Cortex of kidney (tissue), 1 donor: ENCODE data around the gene MRPL32.

ENCODE experiments used
- DNase-seq: peaks from one replicate; lab custom pipeline; 2025; lab: John Stamatoyannopoulos, UW

Gene MRPL32

DNA sequence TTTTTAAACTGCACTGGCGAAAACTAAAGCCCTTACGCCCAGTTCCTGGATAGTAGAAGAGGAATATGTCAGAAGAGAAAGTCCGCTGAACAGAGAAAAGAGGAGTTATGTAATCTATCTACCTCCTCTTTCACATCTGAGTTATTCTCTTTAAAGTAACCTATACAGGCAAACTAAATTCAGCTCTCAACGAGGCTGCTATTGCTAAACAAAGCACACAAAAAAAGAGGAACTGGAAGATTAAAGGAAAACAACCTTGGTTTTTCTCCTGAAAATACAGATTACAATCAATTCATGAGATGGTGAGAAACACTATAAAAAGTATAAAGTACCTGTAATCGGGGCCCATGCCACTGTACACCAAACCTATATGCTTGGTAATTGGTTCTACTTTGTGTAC, 6.0 kb upstream of the MRPL32 start:
- no peak for DNase-seq

DNA sequence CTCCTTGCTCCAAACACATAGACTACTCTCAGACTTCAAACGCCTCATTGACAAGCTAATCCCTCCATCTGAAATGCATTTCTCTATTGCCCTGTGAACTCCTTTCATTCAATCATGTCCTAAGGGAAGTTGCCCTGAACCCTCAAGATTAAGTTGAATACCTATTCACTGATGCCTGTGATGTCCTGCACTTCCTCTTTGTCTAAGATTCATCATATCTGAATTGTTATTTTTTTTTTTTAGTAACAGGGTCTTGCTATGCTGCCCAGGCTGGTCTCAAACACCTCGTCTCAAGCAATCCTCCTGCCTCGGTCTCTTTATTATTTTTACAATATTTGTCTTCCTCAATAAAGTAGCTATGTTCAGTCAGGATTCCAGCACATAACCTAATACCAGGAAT, 3.4 kb upstream of the MRPL32 start:
- no peak for DNase-seq

- no peak for DNase-seq
Measured at GRCh38 chr7:42929449-42929848, 2.7 kb upstream of the MRPL32 start.

- no peak for DNase-seq
Measured at GRCh38 chr7:42930889-42931288, 1.3 kb upstream of the MRPL32 start.

- DNase-seq = no peak
Measured at GRCh38 chr7:42931447-42931833, 736 bp upstream of the MRPL32 start.

DNA sequence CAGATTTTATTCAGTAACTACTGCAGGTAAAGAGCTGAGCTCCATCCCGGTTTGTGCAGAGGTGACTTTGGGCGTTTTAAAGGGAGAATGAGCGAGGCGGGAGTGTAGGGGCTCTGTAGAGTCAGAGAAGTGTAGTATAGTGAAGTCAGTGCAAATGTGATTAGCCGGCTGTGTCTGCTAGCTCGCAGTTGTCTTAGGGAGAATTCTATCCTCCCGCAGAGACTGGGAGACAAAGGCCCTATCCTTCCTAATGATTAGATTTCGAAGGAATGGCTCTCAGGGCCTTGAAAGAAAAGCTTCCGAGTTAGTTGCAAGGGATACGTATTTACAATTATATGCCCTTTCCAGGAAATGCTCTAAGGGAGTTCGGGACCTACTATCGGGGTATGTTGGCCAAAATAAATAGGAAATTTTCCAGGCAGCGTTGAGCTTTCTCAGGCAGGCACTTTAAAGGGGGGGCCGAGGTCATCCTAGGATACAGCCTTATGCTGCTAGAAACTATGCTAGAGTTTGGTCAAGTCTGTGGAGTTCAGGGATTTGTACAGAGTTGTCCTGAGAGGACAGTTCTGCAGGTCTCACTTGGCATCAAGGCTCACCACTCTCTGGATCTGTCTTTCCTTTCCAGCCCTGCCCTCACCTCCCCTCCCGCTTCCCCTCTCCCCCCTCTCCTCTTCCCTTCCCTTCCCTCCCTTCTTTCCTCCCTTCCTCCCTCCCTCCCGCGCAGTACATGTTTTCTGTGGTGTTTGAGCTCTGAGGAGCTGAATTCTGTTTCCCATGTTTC, 825 bp downstream of the MRPL32 start:
- DNase-seq = no peak

- DNase-seq = no peak
Measured at GRCh38 chr7:42934291-42934690, 2.1 kb downstream of the MRPL32 start.

- DNase-seq = no peak
Measured at GRCh38 chr7:42935861-42936260, 3.7 kb downstream of the MRPL32 start.

GRCh38 chr7:42939457-42940240, 7.5 kb downstream of the MRPL32 start:
- DNase-seq = no peak

DNA sequence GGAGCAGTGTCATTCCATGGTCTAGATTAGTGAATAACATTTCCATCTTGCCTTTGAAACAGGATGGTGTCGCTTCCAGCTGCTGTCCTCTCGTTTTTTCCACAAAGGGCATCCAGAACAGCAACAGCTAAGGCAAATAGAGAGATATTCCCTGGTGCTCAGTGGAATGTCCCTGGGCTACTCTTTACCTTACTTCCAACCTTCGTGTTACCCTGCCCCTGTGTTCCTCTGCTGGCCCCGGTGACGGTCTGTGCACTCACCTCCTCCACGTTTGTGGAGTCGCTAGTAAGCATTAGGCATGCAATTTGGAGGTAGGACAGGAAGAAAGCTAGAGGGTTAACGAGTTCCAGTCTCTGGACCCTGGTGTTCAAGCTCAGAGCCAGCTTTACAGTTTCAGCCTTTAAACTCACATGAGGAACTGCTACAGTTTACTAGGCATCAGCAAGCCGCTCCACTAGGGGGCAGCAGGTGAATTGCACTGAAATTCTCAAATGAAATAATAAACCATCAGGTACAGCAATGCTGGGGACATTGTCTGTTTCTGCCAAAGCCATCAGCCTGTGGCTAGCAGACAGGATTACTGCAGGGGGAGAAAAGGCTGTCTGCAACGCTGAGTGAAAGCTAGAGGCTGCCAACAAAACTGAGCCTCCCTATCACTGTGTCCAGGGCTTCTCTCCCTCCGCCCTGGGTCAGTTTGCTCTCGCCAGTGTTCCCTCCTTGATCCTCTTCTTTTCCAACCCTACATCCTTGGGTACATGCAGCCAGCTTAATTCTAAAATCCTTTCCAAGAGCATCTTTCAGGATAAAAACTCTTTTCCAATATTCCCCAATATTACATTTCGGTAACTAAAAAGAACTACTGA, 9.0 kb downstream of the MRPL32 start:
- DNase-seq = no peak

DNA sequence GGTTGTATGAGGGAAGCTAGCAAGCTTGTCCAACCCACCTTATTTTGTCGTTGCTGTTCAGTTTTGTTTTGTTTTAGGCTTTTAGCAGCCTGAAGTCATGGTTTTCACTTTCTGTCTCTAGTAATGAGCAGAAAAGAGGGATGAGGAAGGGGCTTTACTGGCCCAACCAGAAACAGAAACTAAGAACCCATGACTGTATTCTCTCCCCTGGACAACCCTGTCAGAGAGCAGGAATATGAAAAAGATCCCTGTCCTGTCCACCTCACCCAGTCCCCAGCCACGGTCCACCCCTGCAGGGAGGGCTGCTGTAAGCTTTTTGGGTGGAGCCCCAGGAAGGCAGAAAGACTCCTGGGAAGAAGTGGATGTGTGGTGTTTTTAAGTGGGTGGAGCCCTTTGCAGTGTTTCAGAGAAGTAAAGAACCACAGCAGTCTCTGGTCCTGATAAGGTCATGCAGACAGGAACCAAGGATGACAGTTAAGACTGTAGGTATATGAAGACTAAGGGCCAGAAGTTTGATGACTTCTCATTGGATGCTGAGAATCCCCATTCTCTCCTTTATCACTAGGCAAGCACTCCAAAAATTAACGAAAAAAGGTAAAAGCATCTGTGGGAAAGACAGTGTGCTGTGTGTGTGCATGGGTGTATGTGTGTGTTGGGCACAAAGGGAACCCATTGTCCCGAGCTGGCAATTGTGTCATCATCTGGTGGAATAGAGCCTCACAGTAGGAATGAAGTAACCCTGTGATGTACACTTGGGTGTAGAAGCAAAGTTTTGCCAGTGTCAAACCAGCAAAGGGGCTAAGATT, 13.8 kb downstream of the MRPL32 start:
- no peak for DNase-seq

- DNase-seq = no peak
Measured at GRCh38 chr7:42946627-42946950, 14.4 kb downstream of the MRPL32 start.

GRCh38 chr7:42947521-42947920, 15.3 kb downstream of the MRPL32 start:
- no peak for DNase-seq

- no peak for DNase-seq
Measured at GRCh38 chr7:42950417-42950816, 18.2 kb downstream of the MRPL32 start.

DNA sequence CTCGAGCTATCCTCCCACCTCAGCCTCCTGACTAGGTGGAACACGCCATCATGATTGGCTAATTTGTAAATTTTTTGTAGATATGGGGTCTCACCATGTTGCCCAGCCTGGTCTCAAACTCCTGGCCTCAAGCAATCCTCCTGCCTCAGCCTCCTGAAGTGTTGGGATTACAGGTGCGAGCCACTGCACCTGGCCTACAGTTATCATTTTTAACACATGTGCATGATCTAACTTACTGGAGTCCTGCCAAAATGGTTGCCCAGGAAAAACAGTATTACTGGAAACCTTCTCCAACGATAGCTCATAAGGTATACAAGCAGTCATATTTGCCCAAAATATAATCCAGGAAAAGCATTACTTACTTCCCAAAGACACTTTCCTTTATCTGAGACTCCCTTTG, 20.2 kb downstream of the MRPL32 start:
- DNase-seq = no peak

DNA sequence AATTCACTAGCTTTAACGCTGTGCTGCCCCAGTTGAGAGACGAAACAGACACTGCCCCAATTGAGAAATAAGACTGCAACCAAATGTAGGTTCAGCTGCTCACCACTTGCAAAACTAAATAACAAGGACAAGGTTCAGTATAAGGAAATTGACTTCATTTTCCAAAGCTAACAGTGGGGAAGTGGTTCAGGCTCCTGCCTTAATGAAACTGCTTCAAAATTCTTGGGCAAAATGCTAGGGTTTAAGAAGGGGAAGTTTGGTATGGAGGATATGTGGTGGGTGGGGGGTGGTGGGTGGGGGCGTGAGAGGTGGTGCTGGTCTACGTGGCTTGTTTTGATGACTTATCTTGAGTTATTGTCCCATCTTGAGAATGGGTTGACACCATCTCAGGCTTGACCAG, 21.8 kb downstream of the MRPL32 start:
- no peak for DNase-seq

GRCh38 chr7:42956062-42956461, 23.9 kb downstream of the MRPL32 start:
- DNase-seq = no peak

DNA sequence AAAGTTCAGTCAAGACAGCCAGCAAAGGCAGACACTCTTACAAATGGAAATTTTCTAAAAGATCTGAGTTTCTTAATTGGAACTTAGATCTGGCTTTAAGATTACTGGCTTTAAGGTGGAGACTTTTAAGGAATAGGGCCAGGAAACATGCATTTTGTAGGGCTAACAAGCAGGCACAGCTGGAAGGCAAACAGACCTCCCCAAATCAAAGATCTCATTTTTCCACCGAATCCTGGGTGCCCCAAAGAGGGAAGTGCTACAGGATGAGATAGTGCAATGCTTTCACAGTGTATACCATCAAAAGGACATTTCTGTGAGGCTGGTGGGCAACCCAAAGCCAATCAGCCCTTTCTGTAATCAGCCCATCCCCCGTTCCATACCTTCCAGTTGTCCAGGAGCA, 27.4 kb downstream of the MRPL32 start:
- DNase-seq = no peak

GRCh38 chr7:42960762-42961161, 28.6 kb downstream of the MRPL32 start:
- DNase-seq = no peak

GRCh38 chr7:42961170-42961569, 29.0 kb downstream of the MRPL32 start:
- no peak for DNase-seq

DNA sequence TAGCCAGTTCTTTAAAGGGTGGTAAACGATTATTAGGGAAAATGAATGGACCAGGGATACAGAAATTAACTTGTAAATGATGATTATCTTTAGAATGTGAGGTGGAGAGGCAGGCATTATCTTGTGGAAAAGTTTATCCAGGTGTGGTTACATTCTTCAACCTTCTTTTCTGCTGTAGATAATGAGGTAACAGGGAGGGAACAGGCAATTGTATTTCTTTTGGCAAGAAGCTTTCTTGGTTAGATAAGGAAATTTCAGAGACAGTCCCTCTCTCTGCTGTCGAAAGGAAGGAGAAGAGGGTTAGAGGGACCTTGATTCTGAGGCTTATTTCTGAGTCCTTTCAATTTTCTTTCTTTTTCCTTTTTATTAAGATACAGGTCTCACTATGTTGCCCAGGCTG, 32.1 kb downstream of the MRPL32 start:
- DNase-seq = no peak
